WI38 (cell line): ENCODE measurements around the gene C2CD2L.
A peak's percentile ranks its signal among the peaks of the same experiment; 100 is the strongest.
"Not testable (repeated sequence)": the region's sequence is repeated elsewhere in the genome, so short reads cannot be mapped to it uniquely, and the experiment has no call there.

Source experiments
- H3K4me3 ChIP-seq: 2 replicates; pipeline ENCODE4 v1.5.1; 2011; ENCODE audit warnings: low read depth, mild to moderate bottlenecking, control low read depth, low read length
- CTCF ChIP-seq: IDR thresholded peaks from 2 replicates; pipeline ENCODE4 v1.5.1; 2012; ENCODE audit warnings: low read depth, mild to moderate bottlenecking, control low read depth, low read length

The C2CD2L gene

GRCh38 chr11:119106564-119107537 lies at the start of gene C2CD2L:
Gene C2CD2L (plus strand): TSS chr11:119107344. CDS start chr11:119107742, 398 bp downstream.
- no peak for TF ChIP-seq CTCF

GRCh38 chr11:119059128-119059527 lies 48.0 kb upstream of the C2CD2L start:
- H3K4me3 ChIP-seq, result not testable (repeated sequence)

More at GRCh38 chr11:119106564-119107537, at the start of gene C2CD2L:
- H3K4me3 ChIP-seq, result peak within 1 kb of the TSS; percentile 76

- TF ChIP-seq CTCF, result no peak
- H3K4me3 ChIP-seq, result no peak overlapping the region
Observed at GRCh38 chr11:119061256-119061655, 45.9 kb upstream of the C2CD2L start.

GRCh38 chr11:119062779-119063178 lies 44.4 kb upstream of the C2CD2L start:
- TF ChIP-seq CTCF, result no peak
- no peak overlapping the region for H3K4me3 ChIP-seq

- H3K4me3 ChIP-seq, result no peak overlapping the region
- peak; percentile 51; the same call in 1 of the 2 replicates for TF ChIP-seq CTCF
Observed at GRCh38 chr11:119065369-119065768, 41.8 kb upstream of the C2CD2L start.

- TF ChIP-seq CTCF, result no peak
- peak within 1 kb of the TSS; percentile 99 for H3K4me3 ChIP-seq
Observed at GRCh38 chr11:119067371-119068222, 39.5 kb upstream of the C2CD2L start, which contains the start of gene VPS11. Gene VPS11 (plus strand): TSS chr11:119067818. CDS start chr11:119067824, 6 bp downstream.

GRCh38 chr11:119077839-119078238 lies 29.3 kb upstream of the C2CD2L start:
- TF ChIP-seq CTCF, result no peak
- H3K4me3 ChIP-seq, result no peak overlapping the region
